ENCODE results near the gene CREB3L2.

CREB3L2 gene

DNA sequence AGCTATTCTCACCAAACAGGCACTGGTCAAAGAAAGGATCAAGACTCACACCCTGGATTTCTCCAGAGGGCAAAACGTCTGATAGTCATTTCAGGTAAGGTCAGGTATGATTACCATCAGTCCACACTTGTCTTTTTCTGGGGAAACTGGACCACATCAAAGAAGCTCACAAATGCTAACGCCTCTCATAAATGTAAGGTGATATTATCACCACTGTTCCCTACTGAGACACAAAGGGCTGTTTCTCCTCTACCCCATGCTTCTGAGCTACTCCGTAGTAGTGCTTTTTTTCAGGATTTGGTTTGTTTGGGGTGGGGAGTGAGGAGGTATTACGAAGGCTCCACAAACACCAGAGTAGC is 51.6 kb downstream of the CREB3L2 start:
- no peak for DNase-seq

DNA sequence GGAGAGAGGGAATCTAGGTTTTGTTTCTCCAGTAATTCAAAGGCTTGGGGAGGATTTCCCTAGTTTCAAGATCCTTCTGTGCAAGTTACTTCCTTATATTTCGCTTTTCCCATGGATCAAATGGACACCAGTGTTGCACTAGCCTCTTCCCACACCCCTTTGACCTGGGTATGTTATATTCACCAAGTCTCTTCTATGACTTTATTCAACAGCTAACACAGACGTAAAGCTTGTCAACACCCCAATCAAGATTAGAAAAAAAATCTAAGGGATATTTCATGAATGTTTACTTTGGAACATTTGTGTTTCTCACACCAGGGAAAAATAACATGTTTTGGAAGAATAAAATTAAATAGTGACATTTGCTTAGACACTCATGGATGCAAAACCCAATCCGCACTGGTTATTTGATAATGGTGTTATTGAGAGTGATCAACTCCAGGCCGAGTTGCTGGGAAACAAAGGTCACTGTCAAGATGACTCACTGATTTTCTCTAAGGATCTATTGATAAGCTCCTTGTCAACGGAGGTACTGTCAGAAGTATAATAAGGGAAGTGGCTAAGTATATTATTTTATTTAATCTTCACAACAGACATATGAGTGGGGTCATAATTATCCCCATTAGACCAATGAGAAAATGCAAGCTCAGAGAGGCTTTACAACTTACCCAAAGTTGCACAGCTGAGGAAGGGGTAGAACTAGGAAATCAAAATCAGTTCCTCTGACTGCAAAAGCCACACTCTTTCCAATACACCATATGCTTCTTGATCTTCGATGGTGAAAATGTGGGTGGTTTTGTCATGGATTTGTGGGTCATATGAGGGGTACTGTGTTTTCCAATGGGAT is 52.2 kb downstream of the CREB3L2 start:
- DNase-seq: no peak

DNA sequence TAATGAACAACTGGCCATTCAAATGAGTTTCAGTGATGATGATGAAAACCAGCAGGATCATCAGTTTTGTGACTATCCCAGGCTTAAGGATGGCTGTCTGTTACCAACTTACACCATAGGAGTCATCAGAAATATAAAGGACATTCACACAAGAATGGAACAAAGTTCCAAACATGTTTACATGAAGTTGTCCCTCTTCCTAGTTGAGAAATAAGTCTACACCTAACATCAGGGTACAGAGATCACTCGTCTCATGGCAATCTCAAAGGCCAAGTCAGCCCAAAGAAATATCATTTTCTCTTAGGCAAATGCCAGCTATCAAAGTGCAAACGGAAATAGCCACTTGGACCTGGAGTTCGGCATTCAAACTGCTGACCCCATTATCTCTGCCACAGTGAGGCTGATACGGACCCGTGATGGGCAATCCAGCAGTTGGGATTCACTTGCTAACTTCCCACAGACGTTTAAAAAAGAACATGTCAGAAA is 53.0 kb downstream of the CREB3L2 start:
- DNase-seq: no peak

DNA sequence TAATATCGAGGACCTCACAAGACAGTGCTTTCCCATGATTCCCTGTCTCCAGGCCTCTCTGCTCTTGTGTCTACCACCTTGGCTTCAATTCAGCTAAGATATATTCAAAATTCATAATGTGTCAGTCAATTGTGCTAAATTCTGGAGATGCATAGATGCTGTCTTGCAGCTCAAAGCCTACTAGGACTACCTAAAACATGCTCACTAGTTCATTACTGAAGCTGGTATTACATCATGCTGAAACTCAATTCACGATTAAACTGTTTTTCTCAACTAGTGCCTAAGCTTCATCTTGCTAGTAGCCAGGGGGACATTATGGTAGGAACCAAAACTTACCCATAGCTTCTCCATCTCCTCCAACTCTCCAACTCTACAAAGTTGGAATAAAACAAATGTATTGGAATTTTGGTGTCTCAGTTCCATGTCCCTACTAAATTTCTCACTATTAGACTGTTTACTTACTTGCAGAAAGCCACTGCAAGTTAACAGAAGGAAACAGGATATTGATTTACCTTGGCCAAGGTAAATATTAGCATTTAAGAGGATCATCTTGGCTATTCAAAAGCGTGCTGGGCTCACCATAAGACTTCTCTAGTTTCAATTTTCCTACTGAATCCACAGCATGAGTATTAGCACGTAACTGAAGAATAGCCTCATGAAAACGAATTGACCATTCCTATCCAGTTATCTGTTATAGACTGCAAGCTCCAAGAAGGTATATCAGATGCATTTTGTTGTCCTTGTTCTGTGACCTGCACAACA is 53.6 kb downstream of the CREB3L2 start:
- DNase-seq: no peak

GRCh38 chr7:137947046-137947445 is 54.8 kb downstream of the CREB3L2 start:
- no peak for DNase-seq

GRCh38 chr7:137946011-137946410 is 55.9 kb downstream of the CREB3L2 start:
- no peak for DNase-seq

- no peak for DNase-seq
These were observed 57.7 kb downstream of the CREB3L2 start for GRCh38 chr7:137944168-137944567.

- no peak for DNase-seq
These were observed 58.7 kb downstream of the CREB3L2 start for GRCh38 chr7:137943132-137943551.

DNA sequence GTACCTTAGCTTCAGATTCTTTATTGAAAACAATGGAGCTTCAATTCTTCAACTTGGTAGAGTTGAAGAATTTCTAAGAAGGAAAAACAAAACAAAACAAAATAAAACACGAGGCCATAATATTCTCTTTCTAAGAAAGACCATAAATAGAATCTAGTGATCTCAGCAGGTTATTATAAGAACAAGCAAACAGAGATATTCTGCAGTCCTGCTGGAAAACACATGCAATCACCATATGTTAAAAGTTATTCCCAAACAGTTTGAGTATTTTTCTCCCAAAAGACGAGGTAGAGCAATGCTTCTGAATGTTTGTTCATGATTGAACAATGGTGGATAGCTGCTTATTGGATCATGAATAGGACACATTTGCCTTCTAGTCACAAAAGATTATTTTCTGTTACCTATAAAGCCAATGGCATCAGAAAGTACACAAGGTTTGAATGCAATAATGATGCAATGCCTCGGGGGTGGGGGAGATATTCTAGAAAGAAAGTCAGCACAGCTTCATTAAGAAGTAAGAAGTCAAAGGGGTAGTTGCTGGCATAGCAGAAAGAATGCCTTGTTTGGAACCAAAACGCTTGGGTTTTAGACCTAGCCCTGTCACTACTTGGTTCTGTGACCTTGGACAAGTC is 59.3 kb downstream of the CREB3L2 start:
- no peak for DNase-seq

DNA sequence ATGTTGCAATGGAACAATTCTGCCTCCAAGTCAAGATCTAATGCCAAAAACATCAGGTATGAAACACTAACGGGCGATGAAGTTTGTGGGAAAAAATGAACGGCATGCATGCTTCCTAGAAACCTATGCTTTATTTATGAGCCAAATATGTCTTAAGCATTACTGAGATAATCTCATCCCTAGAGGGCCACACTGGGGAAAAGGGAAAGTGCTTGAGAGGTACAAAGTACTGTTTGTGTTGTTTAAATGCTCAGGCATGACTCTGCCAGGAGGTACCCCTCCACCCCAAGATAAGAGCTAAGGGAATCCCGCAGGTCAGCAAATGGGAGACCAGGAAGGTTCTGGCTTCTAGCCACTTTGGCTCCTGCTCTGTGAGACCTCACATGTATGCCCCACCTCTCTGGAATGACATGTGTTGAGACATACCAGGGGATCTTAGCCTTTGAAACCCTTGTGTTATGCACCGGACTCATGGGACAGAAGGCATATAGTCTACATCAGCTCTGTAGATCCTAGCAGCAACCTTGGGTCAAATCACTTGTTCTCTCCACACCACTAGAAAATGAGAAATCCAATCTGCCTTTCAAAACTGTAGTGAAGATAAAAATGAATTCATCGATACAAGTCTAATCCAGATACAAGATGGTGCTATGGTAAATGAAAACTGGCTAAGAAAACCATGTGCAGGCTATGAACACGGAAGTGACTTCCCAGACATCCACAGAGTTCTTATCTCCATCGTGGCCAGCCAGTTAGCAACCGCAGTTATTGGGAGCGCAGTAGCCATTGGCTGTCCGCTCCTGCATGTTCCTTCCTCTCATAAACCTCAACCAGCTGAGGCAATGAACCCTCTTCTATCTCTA is 61.0 kb downstream of the CREB3L2 start:
- DNase-seq: no peak

- DNase-seq: no peak
These were observed 61.7 kb downstream of the CREB3L2 start for GRCh38 chr7:137940218-137940617.

- no peak for DNase-seq
These were observed 64.7 kb downstream of the CREB3L2 start for GRCh38 chr7:137937202-137937560.

GRCh38 chr7:137936509-137937201 is 65.2 kb downstream of the CREB3L2 start:
- DNase-seq: no peak

DNA sequence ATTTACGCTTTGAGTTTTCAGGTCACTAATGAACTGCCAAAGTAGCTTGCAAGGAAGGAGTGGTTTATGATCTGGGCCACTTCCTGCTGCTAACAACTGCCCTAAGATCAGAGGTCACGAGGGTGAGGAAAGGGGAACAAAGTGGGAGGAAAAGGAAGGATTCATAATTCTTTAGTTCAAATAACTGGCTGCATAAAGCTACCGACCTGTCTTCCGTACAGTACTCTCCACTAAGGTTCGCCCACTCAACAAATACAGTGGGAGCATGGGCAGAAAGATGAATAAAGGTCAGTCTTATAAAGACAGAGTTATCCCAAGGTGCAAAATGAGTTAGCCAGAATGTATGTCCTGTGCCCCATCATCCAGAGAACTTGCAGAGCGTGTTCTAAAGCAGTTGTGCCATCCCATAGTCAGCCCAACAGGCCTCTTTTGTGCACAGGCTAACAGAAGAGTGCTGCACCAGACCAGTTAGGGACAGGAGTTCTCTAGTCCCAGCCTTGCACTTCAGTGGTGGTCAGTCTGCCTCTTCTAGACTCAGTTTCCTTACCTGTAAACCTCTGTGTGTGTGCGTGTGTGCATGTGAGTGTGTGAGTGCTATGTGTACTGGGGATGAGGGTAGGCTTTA is 65.9 kb downstream of the CREB3L2 start:
- no peak for DNase-seq

DNA sequence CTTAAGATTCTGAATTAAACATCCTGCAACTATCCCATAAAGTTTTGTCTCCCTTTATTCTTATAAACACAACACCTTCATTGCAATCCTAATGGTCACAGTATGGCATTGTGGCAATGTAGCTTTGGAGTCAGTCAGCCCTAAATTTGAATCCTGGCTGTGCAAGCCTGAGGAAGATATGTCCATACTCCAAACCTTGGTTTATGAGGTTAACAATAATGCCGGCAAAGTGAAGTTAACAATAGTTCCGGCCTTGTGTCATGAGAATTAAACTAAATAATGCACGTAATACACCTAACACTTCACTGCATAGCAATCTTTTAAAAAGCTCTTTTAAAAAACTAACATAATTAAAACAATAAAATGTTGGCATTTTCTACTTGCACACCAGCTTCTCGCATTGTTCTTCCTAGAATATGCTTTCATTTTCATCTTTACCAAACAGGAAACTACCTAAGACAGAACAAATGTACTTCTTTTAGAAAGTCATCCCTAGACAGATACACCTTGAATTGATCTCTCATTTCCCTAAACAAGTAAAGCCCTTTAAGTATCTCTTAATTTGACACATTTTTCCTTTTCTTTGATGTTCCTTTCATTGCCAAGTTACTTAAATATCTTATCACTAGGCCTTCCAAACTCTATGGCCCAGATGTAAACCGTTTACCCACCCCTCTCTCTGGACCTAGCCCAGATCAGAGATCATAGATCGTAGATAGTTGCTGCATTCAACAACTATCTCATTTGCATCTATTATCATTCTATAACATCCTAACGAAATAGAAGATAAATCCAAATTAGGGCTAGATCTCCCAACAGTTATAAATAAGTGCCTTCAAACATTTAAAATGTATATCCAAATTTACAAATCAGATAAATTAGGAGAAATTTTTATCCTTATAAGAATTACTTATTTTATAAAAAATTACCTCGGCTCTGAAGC is 66.7 kb downstream of the CREB3L2 start:
- DNase-seq: no peak

- DNase-seq: no peak
These were observed 67.6 kb downstream of the CREB3L2 start for GRCh38 chr7:137934176-137934826.

DNA sequence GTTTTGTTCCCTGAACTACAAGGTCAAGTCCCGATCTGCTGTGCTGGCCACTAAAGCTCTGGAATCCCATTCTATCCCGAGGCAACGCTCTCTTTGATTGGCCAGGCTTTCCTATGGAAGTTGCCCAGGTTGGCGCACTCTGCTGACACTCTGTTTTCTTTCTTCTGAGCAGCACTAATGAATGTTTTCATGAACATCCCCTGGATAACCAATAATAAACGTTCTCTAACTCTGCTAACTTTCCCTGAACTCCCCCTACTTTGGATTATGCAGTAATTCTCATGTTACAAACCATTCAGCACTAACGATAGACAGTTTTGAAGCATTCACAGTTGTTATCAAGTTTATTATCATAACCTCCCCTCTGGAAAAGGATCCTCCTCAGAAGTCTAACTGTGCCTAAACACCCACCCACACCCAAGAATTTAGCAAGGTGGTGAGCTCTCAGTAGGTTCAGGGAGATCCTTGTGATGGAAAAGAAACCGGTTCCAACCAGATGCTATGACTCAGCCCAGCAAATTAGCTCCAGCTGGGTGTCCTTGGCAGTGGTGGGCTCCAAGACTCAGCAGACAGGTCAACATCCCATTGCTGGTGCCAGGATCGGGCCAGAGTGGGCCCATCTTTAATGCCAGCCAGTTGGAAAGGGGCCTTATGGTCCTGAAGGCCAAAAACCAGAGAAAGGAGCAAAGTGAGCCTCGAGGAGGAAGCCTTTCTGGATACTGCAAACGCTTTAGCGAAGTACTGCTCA is 68.4 kb downstream of the CREB3L2 start:
- no peak for DNase-seq

DNA sequence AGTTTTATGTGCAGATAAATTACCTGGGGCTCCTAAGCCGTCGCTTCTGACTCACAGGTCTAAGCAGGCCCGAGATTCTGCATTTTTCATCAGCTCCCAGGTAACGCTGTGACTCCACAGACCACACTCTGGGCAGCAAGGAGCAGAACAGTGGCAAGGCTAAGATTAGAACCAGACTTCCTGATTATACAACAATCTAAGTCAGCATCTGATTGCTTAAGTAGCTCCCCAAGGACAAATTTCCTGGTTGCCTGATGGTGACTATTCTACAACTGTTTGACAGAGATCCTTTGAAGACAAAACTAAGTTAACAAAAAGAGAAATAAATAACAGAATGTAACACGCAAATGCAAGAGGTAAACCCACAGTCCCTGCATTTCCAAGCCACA is 69.0 kb downstream of the CREB3L2 start:
- DNase-seq: no peak

DNA sequence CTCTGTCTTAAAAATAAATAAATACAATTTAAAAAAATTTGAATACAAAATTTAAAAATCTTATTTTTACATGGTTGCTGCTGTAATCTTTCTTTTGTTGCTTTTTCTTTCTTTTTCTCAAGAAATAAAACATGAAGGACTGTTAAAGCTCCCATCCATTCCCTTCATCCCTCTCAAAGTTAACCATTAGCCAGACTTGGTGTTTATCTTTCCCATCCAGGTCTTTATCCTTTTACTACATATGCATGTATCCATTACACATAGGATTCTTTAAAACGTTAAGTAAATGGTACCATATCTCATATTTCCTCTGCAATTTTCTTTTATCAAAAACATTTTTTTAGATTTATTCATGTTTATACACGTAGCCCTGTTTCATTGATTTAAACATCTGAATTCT is 70.1 kb downstream of the CREB3L2 start:
- no peak for DNase-seq

All from cerebellar nuclear complex (tissue), 1 donor.